K562 (cell line): ENCODE measurements around the gene WNT3. TPM values are rescaled to one million over a fixed set of nuclear protein-coding genes. Genes with fewer than 3 reads are reported as not detected.

Experiments used
- ATF4 ChIP-seq: fragments of 450-650 bp; formaldehyde crosslinking; IDR thresholded peaks from 2 replicates; pipeline ENCODE4 v1.4.0; 2022; ENCODE audit warnings: mild to moderate bottlenecking, moderate library complexity
- ATF6 ChIP-seq: sonication (generic); formaldehyde crosslinking; IDR thresholded peaks from 2 replicates; pipeline ENCODE4 v1.4.0; 2020; ENCODE audit warnings: mild to moderate bottlenecking, missing genetic modification reagents
- CBFB ChIP-seq: sonication (generic); formaldehyde crosslinking; IDR thresholded peaks from 2 replicates; pipeline ENCODE4 v1.4.0; 2020; ENCODE audit warnings: mild to moderate bottlenecking, missing genetic modification reagents
- E2F1 ChIP-seq: sonication (generic); formaldehyde crosslinking; IDR thresholded peaks from 2 replicates; pipeline ENCODE4 v1.8.1; 2023; ENCODE audit warnings: mild to moderate bottlenecking, missing genetic modification reagents, moderate library complexity
- ELK3 ChIP-seq: fragments of 450-650 bp; formaldehyde crosslinking; IDR thresholded peaks from 2 replicates; pipeline ENCODE4 v1.4.0; 2020; ENCODE audit warnings: mild to moderate bottlenecking
- ETV1 ChIP-seq: fragments of 450-650 bp; conservative IDR thresholded peaks from 2 replicates; pipeline ENCODE4 v1.6.1; 2016; ENCODE audit warnings: missing genetic modification characterization, control low read depth, low read depth, missing compliant biosample characterization
- FOXJ2 ChIP-seq: fragments of 200-800 bp; sonication (Bioruptor generic); IDR thresholded peaks from 2 replicates; pipeline ENCODE4 v1.6.1; 2016; ENCODE audit warnings: missing genetic modification characterization, missing compliant biosample characterization
- HLTF ChIP-seq: fragments of 450-650 bp; IDR thresholded peaks from 2 replicates; pipeline ENCODE4 v1.6.1; 2016
- ID3 ChIP-seq, 2 experiments: fragments of 250-450 bp in 1 of 2; fragments of 450-650 bp in 1 of 2; sonication (Bioruptor Pico) in 1 of 2; IDR thresholded peaks; 2 replicates each; pipeline versions ENCODE4 v1.6.1 to v1.8.0; 2016 to 2021; ENCODE audit warnings: mild to moderate bottlenecking in 2 of 2, moderate library complexity in 2 of 2, missing compliant biosample characterization in 1 of 2, missing genetic modification characterization in 1 of 2
- OTX1 ChIP-seq: fragments of 450-650 bp; formaldehyde crosslinking; IDR thresholded peaks from 2 replicates; pipeline ENCODE4 v1.4.0; 2022; ENCODE audit warnings: mild to moderate bottlenecking
- PHF8 ChIP-seq: fragments of 200-600 bp; sonication (generic); IDR thresholded peaks from 2 replicates; pipeline ENCODE4 v1.6.1; 2012; ENCODE audit warnings: mixed run types, mild to moderate bottlenecking, inconsistent platforms, low read length, moderate library complexity, borderline replicate concordance
- PHTF2 ChIP-seq: fragments of 250-450 bp; sonication (Bioruptor Pico); IDR thresholded peaks from 2 replicates; pipeline ENCODE4 v1.5.0; 2021; ENCODE audit warnings: mild to moderate bottlenecking
- POLR2AphosphoS5 ChIP-seq: IDR thresholded peaks from 2 replicates; pipeline ENCODE4 v1.6.1; 2011; ENCODE audit warnings: mild to moderate bottlenecking, low read depth, low read length, moderate library complexity; ENCODE audit not compliant: control insufficient read depth, insufficient read depth
- POLR3A ChIP-seq: IDR thresholded peaks from 2 replicates; pipeline ENCODE4 v1.6.1; 2011; ENCODE audit warnings: borderline replicate concordance, mild to moderate bottlenecking, moderate library complexity; ENCODE audit not compliant: insufficient read length, insufficient read depth; ENCODE audit errors: extremely low read depth
- RCOR1 ChIP-seq, 2 experiments: IDR thresholded peaks; 2 replicates each; pipeline ENCODE4 v1.6.1; 2012; ENCODE audit warnings: low read depth in 2 of 2, low read length in 2 of 2, borderline replicate concordance in 1 of 2, improper control_type of control experiment in 1 of 2
- SPI1 ChIP-seq: IDR thresholded peaks from 2 replicates; pipeline ENCODE4 v1.6.1; 2011; ENCODE audit warnings: low read depth, low read length, control low read depth, borderline replicate concordance
- TAF1 ChIP-seq: IDR thresholded peaks from 2 replicates; pipeline ENCODE4 v1.6.1; 2011; ENCODE audit warnings: mild to moderate bottlenecking, low read length, moderate library complexity; ENCODE audit not compliant: insufficient read depth, control insufficient read depth, severe bottlenecking; ENCODE audit errors: extremely low read depth
- ZBTB43 ChIP-seq: sonication (generic); formaldehyde crosslinking; IDR thresholded peaks from 2 replicates; pipeline ENCODE4 v1.8.0; 2023; ENCODE audit warnings: mild to moderate bottlenecking, missing genetic modification reagents
- ZNF79 ChIP-seq: fragments of 250-450 bp; sonication (Bioruptor Pico); IDR thresholded peaks from 2 replicates; pipeline ENCODE4 v1.4.0; 2020; ENCODE audit warnings: low read depth, mild to moderate bottlenecking, moderate library complexity
- polyA plus RNA-seq, 8 experiments: library from polyadenylated mRNA; depleted of rRNA in 4 of 8; stranded (reverse) in 5 of 8; unstranded in 3 of 8; fragments of >200 nt; fragmentation: Nextera tagmentation in 2 of 8; fragmentation: Illumina TruSeq in 1 of 8; extraction: Ambion mirVana in 2 of 8; extraction: Trizol in 1 of 8; gene quantifications; 2 replicates each; pipeline versions ENCODE4 v1.2.1 to v1.2.3, GENCODE V29; 2011 to 2014; ENCODE audit warnings: inconsistent platforms in 1 of 8, missing spikeins in 1 of 8
- total RNA-seq, 7 experiments: library from RNA; depleted of rRNA in 6 of 7; stranded (reverse); fragments of >200 nt in 6 of 7; fragmentation: Illumina TruSeq in 2 of 7; extraction: Trizol in 2 of 7; gene quantifications; 2 replicates each; pipeline versions ENCODE4 v1.2.1 to v1.2.3, GENCODE V29; 2011 to 2021; ENCODE audit warnings: low replicate concordance in 1 of 7

The WNT3 gene
- total and polyA plus RNA-seq, 9 of the 15 experiments (the other 6 are each of a cell fraction or from before 2014, with no cell fraction given) = 1.5 to 6.1 (median 3.3) TPM

- TF ChIP-seq ID3 (CRISPR knock-in tag; IDR thresholded peaks at IDR 0.05) (no peak), ID3 (tag; IDR thresholded peaks at IDR 0.05) (0 out of 2 replicates have a peak, but pooled peaks have one; percentile 34), SPI1 (no peak), FOXJ2 (tag) (no peak), E2F1 (CRISPR knock-in tag) (0 out of 2 replicates have a peak, but pooled peaks have one; percentile 4), ELK3 (CRISPR knock-in tag) (no peak), POLR2AphosphoS5 (no peak), PHTF2 (CRISPR knock-in tag) (no peak), PHF8 (no peak), ZNF79 (CRISPR knock-in tag) (no peak), OTX1 (no peak), ATF6 (no peak), CBFB (no peak; the same call in 1 of the 2 replicates), TAF1 (peak; percentile 20), ZBTB43 (CRISPR knock-in tag) (no peak), RCOR1 (IDR thresholded peaks at IDR 0.05; ENCODE audit: borderline replicate concordance in 1 of 2, low read depth in 2 of 2, low read length in 2 of 2) (0 out of 4 replicates have a peak, but pooled peaks of 1 of the 2 experiments have one; percentile 33), ETV1 (tag) (no peak), POLR3A (no peak), HLTF (no peak), ATF4 (CRISPR knock-in tag) (no peak)
These were observed 36.1 kb downstream of the WNT3 start (continued) for GRCh38 chr17:46782250-46782953.
